ENCODE measurements around the gene RPP14. TPM values are rescaled to one million over a fixed set of nuclear protein-coding genes. Genes with fewer than 3 reads are reported as not detected.

RPP14 gene
- total and polyA plus RNA-seq, 12 donors: 12.5 to 34.4 (median 23.2) TPM

GRCh38 chr3:58274027-58274614 lies 31.9 kb upstream of the RPP14 start:
- peaks cover 0 to 66% (median 4%) of the 10 kb centered on the region in 9 donors for H3K36me3 ChIP-seq
- TF ChIP-seq, protein P1, sequence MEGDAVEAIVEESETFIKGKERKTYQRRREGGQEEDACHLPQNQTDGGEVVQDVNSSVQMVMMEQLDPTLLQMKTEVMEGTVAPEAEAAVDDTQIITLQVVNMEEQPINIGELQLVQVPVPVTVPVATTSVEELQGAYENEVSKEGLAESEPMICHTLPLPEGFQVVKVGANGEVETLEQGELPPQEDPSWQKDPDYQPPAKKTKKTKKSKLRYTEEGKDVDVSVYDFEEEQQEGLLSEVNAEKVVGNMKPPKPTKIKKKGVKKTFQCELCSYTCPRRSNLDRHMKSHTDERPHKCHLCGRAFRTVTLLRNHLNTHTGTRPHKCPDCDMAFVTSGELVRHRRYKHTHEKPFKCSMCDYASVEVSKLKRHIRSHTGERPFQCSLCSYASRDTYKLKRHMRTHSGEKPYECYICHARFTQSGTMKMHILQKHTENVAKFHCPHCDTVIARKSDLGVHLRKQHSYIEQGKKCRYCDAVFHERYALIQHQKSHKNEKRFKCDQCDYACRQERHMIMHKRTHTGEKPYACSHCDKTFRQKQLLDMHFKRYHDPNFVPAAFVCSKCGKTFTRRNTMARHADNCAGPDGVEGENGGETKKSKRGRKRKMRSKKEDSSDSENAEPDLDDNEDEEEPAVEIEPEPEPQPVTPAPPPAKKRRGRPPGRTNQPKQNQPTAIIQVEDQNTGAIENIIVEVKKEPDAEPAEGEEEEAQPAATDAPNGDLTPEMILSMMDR (IDR thresholded peaks at IDR 0.05): no peak
- DNase-seq: no peak
- ATAC-seq: no peak
- no peak overlapping the region for H3K4me3 ChIP-seq
- intact Hi-C loops (cut with DNase I): no loop called here
- no peaks in the 10 kb centered on the region for H3K27me3 ChIP-seq
- peaks cover 0 to 9% (median 0%) of the 10 kb centered on the region in 11 donors for H3K9me3 ChIP-seq
- H3K4me1 ChIP-seq: peaks cover 0 to 34% (median 0%) of the 10 kb centered on the region in 9 donors
- WGBS, 2 donors: 39 to 48% methylated on average over 3 of the region's 3 CpGs
- peak overlapping the region in 1 of 10 donors; percentile 67 for H3K27ac ChIP-seq

- Histone ChIP-seq H3K27ac (no peak overlapping the region), H3K9me3 (peaks cover 0 to 9% (median 0%) of the 10 kb centered on the region in 11 donors), H3K36me3 (peaks cover 0 to 68% (median 4%) of the 10 kb centered on the region in 9 donors), H3K4me3 (no peak overlapping the region), H3K4me1 (peaks cover 0 to 6% (median 0%) of the 10 kb centered on the region in 9 donors), H3K27me3 (no peaks in the 10 kb centered on the region)
- TF ChIP-seq, protein P1 (IDR thresholded peaks at IDR 0.05): no peak
- 83 to 90% methylated on average over 7 of the region's 7 CpGs for WGBS, 2 donors
- ATAC-seq: no peak
- intact Hi-C loops (cut with DNase I): no loop called here
- DNase-seq: no peak
Measured at GRCh38 chr3:58281069-58281468, 25.0 kb upstream of the RPP14 start.

DNA sequence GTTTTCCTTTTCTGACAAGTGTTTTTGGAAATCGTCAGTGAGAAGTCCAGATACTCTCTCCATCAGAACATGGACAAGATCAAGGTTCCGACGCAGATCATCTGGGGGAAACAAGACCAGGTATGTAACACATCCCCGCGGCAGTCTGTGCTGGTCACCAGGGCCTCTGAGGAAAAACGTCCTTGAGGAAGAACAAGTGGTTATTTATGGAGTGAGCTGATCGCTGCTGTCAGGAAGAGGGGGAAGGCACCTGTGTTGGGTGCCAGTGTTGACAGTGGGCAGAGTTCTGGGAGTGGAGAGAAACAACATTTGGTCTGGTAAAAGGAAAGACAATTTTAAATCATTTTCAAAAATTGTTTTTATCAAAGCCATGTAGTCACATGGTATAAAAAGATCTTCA lies 20.7 kb upstream of the RPP14 start:
- Histone ChIP-seq H3K4me1 (peaks cover 0 to 11% (median 0%) of the 10 kb centered on the region in 9 donors), H3K9me3 (no peaks in the 10 kb centered on the region), H3K36me3 (peaks cover 0 to 77% (median 0%) of the 10 kb centered on the region in 9 donors), H3K27ac (peak overlapping the region in 3 of 10 donors; percentile 21 to 43 (median 43)), H3K27me3 (no peaks in the 10 kb centered on the region), H3K4me3 (no peak overlapping the region)
- DNase-seq: no peak
- ATAC-seq: peak; percentile 38 to 92 (median 78)
- WGBS, 2 donors: 44 to 55% methylated on average over 7 of the region's 7 CpGs
- TF ChIP-seq, protein P1 (IDR thresholded peaks at IDR 0.05): no peak
- intact Hi-C loops (cut with DNase I): no loop called here

DNA sequence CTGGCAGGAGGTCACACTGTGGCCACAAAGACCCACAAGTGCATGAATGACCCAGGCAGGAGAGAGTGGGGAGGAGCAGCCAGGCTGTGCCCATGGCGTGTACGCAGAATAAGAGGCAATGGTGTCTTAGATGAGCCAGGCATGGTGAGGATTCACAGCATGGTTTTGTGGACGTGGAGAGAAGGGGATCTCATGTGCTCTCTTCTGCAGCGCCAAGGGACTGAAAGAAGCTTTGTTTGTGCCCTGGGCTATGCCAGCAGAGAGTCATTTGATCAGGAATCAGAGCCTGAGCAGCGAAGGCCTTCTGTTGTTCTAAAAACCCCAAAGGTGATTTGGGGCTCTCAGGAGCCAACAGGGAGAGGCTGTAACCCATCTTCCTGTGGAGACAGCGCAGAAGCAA lies 18.7 kb upstream of the RPP14 start:
- Histone ChIP-seq H3K9me3 (no peaks in the 10 kb centered on the region), H3K27me3 (no peaks in the 10 kb centered on the region), H3K4me3 (no peak overlapping the region), H3K36me3 (peaks cover 0 to 59% (median 0%) of the 10 kb centered on the region in 9 donors), H3K4me1 (peaks cover 0 to 11% (median 0%) of the 10 kb centered on the region in 9 donors), H3K27ac (no peak overlapping the region)
- ATAC-seq (no peak), DNase-seq (no peak)
- 89 to 91% methylated on average over 6 of the region's 6 CpGs for WGBS, 2 donors
- intact Hi-C loops (cut with DNase I): no loop called here
- TF ChIP-seq, protein P1 (IDR thresholded peaks at IDR 0.05): no peak
